Pulmonary artery endothelial cell (primary cell): Measurements from ENCODE around the gene KRT79. TPM values are rescaled to one million over a fixed set of nuclear protein-coding genes. Genes with fewer than 3 reads are reported as not detected.
"Not testable (repeated sequence)": the region's sequence is repeated elsewhere in the genome, so short reads cannot be mapped to it uniquely, and the experiment has no call there.

Experiments used
- DNase-seq: peaks from one replicate; pipeline ENCODE4 v3.0.0-alpha.2; 2011; ENCODE audit warnings: low read depth, low spot score
- total RNA-seq: library from RNA; depleted of rRNA; stranded (reverse); fragments of >200 nt; gene quantifications from 2 replicates; pipeline ENCODE4 v1.2.3, GENCODE V29; 2014

KRT79 gene
- total RNA-seq = not detected in 2 replicates

DNA sequence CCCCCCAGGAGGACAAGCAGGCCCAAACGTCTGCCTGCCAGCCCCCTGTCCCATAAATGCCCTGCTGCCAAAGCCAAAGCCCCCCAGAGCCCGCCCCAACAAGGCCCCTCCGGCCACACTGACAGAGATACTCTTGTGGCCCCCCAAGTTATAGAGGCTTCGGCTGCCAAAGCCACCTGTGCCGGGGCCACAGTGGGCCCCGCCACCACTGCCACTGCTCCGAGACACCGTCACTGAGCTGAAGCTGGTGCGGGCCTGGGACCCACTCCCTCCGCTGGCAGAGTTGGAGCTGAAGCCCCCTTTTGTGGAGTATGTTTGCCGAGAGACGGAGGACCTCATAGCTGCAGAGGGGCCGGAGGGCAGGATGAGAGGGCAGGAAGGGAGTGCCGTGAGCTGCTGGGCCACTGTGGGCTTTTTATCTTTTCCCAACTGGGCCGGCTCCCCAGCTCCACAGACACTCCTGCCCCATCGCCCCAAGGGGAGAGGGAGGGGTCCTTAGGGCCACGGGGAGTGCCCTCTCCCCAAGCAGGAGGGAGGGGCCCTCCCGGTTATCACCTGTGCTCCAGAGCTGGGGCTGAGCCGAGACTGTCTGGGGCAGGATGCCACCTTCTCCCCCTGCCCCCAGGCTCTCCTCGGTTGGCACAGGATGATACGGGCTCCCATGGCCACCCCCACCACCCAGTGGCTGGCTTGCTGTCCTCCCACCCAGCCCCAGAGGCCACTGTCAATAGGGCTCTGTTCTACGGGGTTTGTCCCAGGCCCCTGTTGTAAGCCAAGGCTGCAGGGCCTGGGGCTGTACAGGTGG, at the start of gene KRT79:
KRT79 (minus strand) TSS at position 390 of the 805 bp plus-strand sequence; CDS start at position 339, 51 bp downstream.
- DNase-seq = no peak

DNA sequence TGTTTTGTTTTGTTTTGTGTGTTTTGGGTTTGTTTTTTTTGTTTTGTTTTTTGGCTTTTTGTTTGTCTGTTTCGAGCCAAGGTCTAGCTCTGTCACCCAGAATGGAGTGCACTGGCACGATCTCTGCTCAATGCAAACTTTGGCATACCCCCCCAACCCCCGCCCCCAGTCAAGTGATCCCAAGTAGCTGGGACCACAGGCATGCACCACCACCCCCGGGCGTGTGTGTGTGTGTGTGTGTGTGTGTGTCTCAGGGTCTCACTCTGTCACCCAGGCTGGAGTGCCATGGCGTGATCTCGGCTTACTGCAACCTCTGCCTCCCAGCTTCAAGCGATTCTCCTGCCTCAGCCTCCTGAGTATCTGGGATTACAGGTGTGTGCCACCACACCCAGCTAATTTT, 46.4 kb upstream of the KRT79 start:
- DNase-seq = not testable (repeated sequence)

DNA sequence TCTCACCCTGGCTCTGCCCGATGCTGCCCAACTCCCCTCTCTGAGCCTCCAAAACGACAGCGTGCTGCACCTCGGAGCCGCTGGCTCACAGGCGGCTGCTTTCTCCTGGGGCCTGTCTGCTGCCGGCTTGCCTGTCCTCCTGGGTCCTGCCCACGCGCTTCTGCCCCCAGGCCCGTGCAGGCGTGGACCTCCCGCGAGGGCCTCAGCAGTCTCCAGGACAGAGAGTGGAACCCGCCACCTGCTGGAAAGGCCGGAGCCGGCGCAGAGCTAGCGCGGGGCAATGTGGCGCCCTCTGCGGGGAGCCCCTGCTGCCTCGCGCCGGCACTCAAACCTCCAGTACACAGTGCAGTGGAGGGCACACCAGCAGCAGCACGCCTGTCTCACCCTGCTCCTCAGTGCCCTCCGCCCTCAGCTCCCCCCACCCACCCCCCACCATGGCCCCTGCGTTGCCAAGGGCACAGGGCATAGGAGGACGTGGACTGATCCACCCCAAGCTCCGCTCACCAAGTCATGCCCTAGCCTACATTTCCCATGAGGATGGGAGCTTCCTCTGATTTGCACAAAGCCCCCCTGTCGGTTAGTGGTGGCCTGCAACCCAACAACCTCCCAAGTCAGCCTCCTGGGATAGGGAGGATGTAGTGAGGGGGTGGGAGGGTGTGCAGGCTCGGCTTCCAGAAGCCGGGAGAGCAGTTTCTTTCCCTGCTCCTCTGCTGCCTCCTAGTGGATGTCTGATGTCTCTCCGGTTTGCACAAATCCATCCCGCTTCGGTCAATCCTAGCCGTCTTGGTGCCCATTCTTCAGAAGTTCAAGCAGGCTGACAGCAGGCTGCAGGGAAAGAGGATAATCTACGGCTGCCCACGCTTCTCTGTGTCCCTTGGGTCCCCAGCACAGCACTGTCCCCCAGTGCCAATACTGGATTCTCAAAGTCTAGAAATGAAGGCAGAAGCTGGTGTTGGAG, 45.6 kb upstream of the KRT79 start:
- peak; percentile 71 for DNase-seq

DNA sequence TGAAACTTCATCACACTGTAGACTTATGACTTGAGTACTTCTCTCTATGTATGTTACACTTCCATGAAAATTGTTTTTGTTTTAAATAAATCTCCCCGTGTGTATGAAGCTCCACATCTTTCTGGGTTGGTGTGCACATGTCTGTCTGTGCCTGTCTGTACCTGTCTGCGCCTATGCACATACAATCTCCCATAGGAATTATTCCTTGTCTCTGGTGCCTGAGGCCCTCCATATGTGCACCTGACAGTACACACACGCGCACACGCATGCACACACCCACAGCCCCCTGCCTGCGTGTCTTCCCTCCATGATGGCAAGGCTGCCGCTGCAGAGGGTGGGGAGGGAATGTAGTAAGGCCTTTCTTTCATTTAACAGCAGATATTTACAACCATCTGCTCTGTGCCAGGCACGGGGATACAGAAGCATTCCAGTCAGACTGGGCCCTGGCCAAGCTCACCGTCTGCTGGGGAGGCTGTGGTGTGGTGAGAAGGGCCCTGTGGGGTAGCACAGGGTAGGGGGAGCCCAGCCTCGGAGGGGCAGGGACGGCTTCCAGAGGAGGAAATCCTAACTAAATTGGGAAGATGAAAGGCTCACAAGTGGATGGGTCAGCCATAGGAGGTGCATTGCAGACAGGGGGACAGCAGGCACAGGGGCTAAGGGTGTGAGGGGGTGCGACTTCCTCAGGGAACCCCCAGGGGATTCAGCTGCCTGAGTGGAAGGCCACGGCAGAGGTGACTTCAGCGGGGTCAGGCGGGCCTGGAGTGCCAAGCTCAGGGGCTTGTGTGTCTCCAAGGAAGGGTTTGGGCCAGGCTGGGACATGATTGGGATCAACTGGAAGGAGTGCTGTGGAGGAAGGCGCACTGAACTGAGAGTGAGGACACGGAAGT, 44.6 kb upstream of the KRT79 start:
- no peak for DNase-seq

DNA sequence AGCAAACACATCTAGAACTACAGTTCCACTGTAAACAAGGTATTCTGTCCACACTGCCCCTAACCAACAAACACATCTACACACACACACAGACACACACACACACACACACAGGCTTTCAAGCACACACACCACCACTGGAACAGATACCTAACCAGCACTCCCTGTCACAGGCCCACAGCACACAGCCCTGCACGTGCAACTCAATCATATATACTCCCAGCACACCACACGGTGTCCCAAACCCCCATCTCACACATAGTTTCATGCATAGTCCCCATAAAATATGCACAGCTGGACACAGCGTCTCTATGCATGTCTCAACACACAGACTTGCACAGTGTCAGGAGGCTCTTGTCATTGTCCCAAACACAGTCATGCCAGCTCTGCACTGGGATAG, 43.1 kb upstream of the KRT79 start:
- DNase-seq = no peak

DNA sequence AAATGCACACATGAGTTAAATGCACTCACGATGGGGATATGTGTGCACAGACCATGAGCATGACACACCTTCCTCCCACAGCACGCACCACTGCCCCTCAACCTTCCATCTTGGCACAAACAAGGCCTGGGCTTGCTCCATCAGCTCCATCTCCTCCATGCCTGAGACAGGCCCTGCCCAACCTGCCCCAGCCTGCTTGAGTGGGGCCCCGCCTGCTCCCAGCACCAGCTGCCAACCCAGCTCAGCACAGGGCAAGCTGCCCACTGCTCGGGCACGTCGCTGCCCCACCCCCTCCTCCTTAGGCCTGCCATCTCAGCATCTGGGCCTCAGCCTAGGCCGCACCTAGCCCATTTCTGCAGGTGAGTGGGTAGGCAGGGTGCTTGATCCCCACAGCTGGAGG, 42.3 kb upstream of the KRT79 start:
- DNase-seq = no peak

DNA sequence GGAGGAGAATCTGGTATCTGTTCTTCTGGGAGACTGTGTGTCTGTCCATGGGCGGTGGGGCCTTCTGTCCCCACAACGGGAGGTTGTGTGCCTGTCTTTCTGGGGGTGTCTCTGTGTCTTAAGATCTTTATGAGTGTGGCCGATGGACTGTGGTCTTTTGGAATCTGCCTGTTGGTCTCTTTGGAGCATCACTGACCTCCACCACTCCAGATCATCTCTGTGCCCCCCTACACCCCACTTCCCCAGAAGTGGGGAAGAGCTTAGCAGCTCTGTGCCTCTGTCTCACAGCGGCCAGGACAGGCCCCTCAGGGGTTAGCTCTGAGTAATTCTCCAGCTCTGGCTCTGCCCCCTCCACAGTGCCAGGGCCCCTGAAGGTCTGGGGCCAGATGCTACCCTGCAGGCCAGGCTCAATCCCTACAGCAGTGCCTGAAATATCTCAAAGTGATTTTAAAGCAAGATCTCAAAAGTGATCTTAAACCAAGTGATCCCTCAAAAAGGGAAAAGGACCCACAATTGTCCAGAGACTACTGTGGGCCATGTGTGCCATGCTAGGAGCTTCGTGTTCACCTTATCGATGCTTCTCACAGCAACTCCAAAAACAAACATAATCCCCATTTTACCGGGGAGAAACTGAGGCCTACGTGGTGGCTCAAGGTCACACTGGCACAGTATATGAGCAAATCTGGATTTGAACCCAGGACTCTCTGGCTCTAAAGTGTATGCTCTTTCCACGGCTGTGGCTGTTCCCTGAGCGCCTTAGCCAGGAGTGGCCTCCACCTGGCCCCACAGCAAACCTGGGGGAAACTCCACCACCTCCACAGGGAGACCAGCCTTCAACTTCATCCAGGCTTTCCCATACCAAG, 40.7 kb upstream of the KRT79 start:
- no peak for DNase-seq

DNA sequence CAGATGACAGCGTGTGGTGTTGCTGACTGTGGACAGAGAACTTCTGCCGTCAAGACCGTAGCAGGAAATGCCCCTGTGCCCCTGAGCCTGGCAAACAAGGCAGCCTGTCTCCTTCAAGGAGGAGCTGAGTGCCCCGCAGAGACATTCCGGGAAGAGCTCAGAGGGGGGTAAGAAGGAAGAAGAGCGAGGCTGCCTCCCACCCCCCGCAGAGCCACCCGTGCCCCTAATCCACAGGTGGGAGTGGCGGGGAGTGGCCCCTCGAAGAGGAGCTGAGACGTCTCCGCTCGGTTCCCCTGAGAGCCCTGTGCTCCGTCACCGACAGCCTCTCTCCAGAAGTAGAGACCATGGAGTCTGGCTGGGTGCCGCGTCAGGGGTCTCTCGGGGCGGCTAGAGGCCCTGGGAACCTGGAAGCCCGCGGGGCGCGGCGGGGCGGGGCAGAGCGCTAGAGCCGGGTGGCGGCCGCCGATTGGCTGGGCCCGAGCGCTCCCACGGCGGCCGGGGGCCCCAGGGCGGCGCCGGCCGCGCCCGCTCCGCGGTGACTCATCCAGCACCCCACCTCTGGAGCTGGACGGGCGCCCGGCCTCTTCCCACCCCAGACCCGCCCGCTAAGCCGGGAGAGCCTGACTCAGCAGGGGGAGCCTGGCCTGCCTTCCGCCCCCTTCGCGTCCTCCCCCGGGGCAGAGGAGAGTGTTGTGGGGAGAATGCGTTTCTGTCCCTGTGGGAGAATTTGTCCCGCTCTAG, 39.9 kb upstream of the KRT79 start:
- DNase-seq = peak; percentile 51

DNA sequence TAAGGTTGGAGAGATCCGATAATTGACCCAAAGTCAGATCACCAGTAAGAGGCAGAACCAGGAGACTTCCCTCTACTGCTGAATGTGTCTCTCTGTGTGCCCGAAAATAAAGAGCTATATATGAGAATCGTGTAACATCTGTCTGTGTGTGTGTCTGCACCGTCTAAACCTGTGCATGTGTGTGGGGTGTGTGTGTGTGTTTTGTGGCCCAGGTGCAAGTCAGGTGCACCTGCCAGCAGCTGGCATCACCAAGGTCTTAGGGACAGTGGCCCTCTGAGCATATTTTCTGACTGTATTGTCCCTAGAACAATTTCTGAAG, 39.4 kb upstream of the KRT79 start:
- DNase-seq = no peak

DNA sequence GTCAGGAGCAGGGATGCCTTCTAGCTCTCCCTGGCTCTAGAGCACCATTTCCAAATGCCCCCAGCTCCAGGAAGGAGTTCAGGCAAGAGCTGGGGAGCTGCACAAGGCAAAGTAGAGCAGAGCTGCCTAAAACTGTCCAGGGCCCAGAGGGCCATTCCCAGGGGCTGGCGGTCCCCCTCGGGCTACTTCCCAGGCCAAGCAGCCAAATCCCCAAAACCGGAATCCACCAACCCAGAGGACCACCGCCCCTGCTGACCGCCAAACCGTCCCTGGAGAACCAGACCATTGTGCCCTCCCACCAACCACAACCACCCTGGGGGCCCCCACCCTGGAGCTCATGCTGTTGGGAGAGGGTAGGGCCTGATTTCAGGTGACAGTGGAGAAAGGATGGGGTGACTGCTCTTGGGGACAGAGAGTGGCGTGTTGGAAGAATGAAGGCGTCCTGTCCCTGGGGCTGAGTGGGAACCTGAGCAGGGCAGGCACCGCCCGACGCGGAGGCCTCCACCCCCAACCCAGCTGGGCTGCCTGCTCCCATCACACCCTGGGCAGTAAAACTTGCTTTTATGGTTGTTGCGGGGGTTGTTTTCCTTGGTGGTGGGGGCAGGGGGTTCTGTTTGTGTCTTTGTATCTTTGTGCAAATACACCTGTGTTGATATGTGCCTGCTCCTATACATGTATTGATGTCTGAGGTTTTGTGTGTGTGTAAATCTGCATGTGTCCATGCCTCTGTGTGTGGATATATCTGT, 38.7 kb upstream of the KRT79 start:
- no peak for DNase-seq

DNA sequence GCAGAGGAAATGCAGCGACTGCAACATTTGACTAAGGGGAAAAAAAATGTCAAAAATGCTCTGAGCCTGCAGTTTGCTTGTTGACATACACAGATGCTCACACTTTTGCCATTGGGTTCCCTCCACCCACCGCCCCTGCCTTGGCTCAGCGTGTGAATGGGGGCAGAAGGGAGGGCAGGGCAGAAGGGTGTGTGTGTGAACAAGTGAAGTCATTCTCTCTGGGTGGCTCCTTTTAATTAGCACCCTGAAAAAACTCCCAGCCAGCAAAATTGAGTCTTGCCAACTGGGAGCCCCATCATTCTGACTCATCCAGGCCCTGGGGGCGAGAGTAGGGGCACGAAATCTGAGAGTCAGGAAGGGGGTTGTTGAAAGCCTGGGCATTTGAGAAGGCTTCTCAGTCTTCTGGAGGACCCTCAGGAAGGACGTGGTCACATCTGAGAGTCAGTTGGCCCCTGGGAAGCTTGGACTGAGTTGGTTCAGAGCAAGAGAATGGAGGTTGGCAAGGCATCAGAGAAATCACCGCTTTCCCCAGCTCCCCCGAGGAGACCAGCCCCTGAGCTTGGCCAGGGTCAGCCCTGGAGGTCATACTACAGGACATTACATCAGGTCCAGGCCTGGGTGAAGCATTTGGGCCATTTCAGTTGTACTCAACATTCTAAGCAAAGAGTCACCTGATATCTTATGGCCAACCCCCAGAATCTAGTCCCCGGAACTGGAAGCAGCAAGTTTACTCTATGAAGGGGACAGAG, 37.4 kb upstream of the KRT79 start:
- DNase-seq = no peak

DNA sequence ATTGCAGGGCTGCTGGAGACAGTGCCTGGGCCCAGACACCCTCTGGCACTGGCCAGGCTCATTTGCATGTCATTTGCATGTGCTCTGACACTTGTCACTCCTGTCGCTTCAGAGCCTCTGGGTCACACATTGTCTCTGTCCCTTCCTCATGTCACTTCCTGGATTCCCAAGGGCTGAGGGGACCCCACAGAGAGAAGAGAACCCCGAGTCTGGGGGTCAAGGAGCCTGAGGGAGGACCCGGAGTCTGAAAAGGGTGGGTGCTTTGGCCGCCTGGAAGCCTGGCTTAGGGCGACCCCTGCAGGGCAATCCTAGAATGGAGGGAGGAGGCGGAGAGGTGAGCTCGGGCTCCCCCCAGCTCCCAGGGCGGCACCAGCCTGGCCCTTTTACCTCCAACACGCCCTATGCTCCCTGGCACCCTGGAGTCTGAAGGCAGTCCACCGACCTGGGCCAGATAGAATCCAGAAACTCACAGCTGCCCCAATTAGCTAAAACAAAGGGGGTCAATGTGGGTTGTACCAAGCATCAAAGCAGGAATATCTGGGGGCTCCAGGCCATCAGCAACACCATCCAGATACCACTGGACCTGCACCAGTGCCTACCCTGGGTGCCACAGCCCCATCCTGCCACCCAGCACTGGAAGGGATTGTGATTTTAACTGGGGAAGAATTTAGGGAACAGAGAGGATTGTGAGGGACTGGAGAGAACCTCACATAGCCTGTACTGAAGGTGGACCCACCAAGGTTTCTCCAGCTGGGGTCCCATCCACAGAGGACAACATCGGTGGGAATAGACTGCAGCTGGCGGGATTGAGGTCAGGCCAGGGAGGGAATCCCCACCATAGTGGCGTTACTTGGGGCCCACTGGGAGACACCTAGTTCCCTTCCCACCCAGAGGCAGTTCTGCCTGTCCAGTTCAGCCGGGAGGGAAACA, 36.5 kb upstream of the KRT79 start:
- no peak for DNase-seq

DNA sequence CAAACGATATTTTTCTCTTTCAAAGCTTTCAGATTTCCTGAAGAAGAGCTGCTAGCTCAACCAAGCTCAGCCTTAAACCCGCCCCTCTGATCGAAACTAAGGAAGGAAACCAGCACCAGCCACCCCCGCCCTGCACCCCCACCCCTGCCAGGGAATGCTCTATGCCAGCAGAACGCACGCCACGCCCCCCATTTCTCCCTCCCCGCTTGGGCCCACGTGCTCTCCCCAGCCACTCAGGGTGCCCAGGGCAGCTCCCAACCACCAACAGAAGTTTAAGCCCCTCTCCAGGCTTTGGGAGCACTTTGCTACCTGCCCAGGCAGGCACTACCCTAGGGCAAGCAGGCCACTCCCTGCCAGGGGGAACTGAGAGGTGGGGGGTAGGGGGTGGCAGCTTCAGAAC, 33.5 kb upstream of the KRT79 start:
- no peak for DNase-seq

DNA sequence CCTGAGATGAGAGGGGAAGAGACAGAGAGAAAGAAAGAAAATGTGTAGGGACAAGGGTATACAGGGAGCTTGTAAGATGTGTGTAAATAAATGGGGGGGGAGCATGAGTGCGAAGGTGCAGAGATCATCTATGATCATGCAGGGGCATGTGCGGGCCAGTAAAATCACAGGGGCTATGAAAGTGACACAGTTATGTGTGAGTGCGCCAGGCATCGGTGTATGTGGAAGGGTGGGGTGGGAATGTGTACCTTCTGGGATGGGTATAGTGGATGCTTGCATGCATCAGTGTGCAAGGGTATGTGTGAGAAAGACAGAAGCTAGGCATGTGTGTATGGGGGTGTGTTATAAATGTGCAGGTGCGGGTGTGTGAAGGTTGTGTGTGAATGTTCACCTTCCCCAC, 33.0 kb upstream of the KRT79 start:
- DNase-seq = no peak

DNA sequence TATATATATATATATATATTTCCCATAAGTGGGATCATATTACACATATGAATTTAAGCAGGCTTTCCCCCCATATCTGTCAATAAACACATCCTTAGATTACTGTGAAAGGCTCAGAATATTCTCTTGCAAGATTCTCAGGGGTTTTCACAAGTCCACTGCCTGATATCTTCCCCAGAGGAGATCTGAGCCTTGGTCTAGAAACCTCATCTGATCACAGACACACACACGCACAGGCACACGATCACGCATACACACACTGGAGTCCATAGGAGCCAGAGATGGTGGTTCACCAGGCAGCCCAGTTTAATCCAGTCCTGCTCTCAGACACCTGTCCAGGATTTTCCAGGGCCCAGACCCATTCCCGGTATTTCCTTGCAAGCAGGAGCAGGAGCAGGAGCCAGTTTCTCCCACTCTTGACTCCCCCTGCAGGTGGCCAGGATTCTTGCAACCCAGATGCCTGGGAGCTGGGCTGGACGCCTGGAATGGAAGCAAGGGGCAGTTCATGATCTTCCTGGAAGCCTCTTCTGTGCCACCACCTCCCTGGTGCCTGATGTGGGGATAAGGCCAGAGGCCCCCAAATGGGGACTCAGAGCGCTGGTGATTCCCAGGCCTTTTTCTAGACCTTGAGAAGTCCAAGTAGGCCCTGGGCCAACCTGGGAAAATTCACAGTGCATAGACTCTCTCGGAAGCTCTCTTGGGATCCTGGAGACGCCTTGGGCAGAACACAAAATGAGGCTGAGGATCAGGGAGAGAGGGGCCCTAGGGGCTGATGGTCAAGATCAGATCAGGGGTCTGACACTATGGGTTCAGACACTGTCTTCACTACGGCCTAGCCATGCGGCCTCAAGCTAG, 31.2 kb upstream of the KRT79 start:
- peak; percentile 45 for DNase-seq

DNA sequence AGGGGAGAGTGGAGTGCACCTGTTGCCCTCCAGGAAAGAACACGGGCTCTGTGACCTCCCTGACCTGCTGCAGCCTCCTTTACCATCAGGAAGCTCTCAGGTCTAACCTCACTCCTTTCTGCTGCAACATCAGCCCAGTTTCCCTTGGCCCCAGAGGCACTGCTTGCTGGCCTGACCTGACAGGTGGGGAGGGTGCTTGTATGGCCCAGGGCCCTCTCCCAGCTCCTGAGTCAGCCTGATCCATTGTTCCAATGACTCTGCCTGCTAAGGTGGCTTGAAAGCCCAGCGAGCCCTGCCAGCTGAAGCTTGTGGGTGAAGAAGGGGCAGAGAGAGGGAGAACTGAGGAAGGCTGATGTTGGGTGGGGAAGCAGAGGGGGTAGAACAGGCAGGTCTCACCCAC, 27.9 kb upstream of the KRT79 start:
- no peak for DNase-seq
